ENCODE data around the gene SMG6.

SMG6 gene

DNA sequence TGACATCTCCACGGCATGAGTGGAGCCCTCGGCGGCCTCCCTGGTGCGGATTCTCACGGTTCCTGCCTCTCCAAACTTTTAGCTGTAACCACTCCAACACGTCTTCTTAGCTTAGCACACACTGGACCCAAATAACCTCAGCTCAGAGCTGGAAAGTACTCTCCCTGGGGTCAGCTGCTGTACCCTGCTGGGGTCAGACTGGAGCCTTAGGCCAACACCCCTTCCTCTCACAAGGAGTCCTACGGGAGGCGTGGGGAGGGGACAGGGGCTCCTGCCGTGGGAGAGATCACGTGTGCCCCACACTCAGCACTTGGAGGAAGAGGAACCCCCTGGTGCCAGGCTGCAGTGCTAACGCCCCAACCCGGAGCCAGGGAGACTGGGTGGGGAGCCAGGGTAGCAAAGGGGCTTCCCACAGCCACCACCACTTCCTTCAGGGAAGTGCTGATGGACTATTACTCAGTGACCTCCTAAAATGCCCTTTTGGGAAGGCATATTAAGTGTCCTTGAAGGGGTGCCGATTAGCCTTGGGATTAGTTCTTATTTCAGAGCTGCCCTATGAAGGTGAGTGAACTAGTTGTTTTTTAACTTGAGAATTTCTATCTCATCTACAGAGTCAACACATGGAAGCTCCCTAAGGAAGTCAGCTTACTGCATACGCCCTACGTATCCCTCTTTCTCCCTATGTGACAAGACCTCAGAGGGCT is 124.6 kb downstream of the SMG6 start:
- H3K23ac ChIP-seq (ENCODE audit: low read length): no peak overlapping the region
- H2BK15ac ChIP-seq (replicated peaks; ENCODE audit: low read depth): no peak overlapping the region
- H2AK5ac ChIP-seq (ENCODE audit: low read length): no peak overlapping the region
- H4K8ac ChIP-seq (ENCODE audit: low read depth, low read length): no peak overlapping the region
- peaks cover 3% of the 10 kb centered on the region for H3K4me1 ChIP-seq (ENCODE audit: control insufficient read depth, low read depth, low read length)
- H3K79me1 ChIP-seq (ENCODE audit: low read length): no peaks in the 10 kb centered on the region
- whole genome bisulfite sequencing (ENCODE audit: extremely low coverage, insufficient coverage, low lambda C conversion rate): no CpG with 5 or more reads among the region's 15 CpGs
- no peak overlapping the region for H3K18ac ChIP-seq (ENCODE audit: low read length)
- no peaks in the 10 kb centered on the region for H3K27me3 ChIP-seq (ENCODE audit: insufficient read depth, low read length, poor library complexity)
- H3K4me2 ChIP-seq (ENCODE audit: low read length): no peak overlapping the region
- no peak overlapping the region for H3K56ac ChIP-seq (ENCODE audit: low read length)
- DNase-seq: no peak
- no peak overlapping the region for H2BK120ac ChIP-seq (ENCODE audit: low read depth, low read length)
- H2BK5ac ChIP-seq (ENCODE audit: low read length): no peak overlapping the region
- H3K4ac ChIP-seq (ENCODE audit: low read depth, low read length): no peak overlapping the region
- no peak overlapping the region for H4K5ac ChIP-seq (ENCODE audit: low read length)
- H3K9ac ChIP-seq (ENCODE audit: low read length): no peak overlapping the region
- H3K36me3 ChIP-seq (ENCODE audit: control insufficient read depth, insufficient read depth, low read length): no peaks in the 10 kb centered on the region
- H3K79me2 ChIP-seq (ENCODE audit: control insufficient read depth, insufficient read depth, low read length): no peaks in the 10 kb centered on the region
- H3K27ac ChIP-seq (ENCODE audit: low read depth, low read length): no peak overlapping the region
- H3K4me3 ChIP-seq (ENCODE audit: low read length): no peak overlapping the region

DNA sequence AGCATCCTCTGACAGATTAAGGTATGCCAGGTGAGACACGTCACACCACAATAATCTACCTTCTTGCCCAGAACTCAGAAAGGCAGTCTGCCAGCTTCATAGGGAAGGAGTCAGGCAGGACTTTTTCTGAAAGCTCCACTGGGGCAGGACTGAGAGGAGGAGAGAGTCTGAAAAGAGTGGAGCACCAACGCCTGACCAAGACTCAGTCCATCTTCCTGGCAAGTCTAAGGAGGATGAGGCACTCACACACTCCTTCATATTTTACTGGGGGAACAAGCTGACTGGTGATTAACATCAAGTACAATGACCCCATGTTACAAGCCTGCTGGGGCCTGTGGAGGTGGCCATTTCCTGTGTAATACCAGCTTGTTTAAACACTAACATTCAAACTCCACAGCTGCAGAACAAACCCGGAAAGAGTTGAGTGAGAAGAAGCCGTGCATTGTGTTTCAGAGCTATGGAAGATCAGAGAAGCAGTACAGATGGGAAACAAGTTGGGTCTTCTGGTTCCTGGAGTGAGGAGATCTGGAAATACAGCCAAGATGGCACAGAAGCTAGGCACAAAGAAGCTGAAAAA is 126.3 kb downstream of the SMG6 start:
- Histone ChIP-seq H3K4ac (ENCODE audit: low read depth, low read length) (no peak overlapping the region), H3K56ac (ENCODE audit: low read length) (no peak overlapping the region), H2BK5ac (ENCODE audit: low read length) (no peak overlapping the region), H3K9ac (ENCODE audit: low read length) (no peak overlapping the region), H2BK120ac (ENCODE audit: low read depth, low read length) (no peak overlapping the region), H3K18ac (ENCODE audit: low read length) (no peak overlapping the region), H3K79me2 (ENCODE audit: control insufficient read depth, insufficient read depth, low read length) (no peaks in the 10 kb centered on the region), H4K8ac (ENCODE audit: low read depth, low read length) (no peak overlapping the region), H3K4me3 (ENCODE audit: low read length) (no peak overlapping the region), H3K27me3 (ENCODE audit: insufficient read depth, low read length, poor library complexity) (no peaks in the 10 kb centered on the region), H4K5ac (ENCODE audit: low read length) (no peak overlapping the region), H3K36me3 (ENCODE audit: control insufficient read depth, insufficient read depth, low read length) (no peaks in the 10 kb centered on the region), H2BK15ac (replicated peaks; ENCODE audit: low read depth) (no peak overlapping the region), H2AK5ac (ENCODE audit: low read length) (no peak overlapping the region), H3K4me2 (ENCODE audit: low read length) (no peak overlapping the region), H3K27ac (ENCODE audit: low read depth, low read length) (no peak overlapping the region), H3K23ac (ENCODE audit: low read length) (no peak overlapping the region), H3K4me1 (ENCODE audit: control insufficient read depth, low read depth, low read length) (peaks cover 2% of the 10 kb centered on the region), H3K79me1 (ENCODE audit: low read length) (no peaks in the 10 kb centered on the region)
- DNase-seq: no peak
- WGBS (ENCODE audit: extremely low coverage, insufficient coverage, low lambda C conversion rate): no CpG with 5 or more reads among the region's 4 CpGs

DNA sequence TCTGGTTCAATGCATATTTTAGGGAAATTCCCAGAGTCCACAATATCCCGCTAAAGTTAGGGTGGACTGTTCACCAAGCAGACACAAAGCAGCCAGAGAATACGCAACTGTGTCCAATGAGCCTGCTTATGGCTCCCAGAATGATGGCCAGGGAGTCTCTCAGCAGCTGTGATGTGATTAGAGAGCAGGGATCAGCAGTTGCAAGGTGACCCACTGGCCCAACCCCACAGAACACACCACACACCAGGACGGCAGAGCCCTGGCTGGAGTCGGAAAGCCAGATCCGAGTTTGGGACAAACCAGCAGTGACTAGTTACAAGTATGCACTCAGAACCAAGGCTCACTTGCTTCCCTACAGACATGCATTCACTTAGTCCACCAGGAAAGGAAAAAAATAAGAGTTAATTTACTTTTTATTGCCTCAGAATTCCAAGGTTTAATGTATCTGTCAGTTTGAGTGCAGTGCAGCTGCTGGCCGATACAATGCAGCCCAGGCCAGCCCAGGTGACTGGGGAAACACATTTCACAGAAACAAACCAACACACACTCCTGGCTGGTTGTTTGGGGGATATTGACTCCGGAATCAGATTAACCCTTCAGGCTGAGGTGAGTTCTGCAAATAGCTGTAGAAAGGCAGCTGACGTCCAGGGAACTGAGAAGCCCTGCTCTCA is 127.0 kb downstream of the SMG6 start:
- no peak overlapping the region for H4K5ac ChIP-seq (ENCODE audit: low read length)
- H3K18ac ChIP-seq (ENCODE audit: low read length): no peak overlapping the region
- H3K23ac ChIP-seq (ENCODE audit: low read length): no peak overlapping the region
- H3K79me2 ChIP-seq (ENCODE audit: control insufficient read depth, insufficient read depth, low read length): no peaks in the 10 kb centered on the region
- H3K36me3 ChIP-seq (ENCODE audit: control insufficient read depth, insufficient read depth, low read length): no peaks in the 10 kb centered on the region
- no peak overlapping the region for H3K56ac ChIP-seq (ENCODE audit: low read length)
- H3K9ac ChIP-seq (ENCODE audit: low read length): no peak overlapping the region
- H3K4me2 ChIP-seq (ENCODE audit: low read length): no peak overlapping the region
- no peak overlapping the region for H3K27ac ChIP-seq (ENCODE audit: low read depth, low read length)
- no peak overlapping the region for H2AK5ac ChIP-seq (ENCODE audit: low read length)
- H3K79me1 ChIP-seq (ENCODE audit: low read length): no peaks in the 10 kb centered on the region
- H2BK120ac ChIP-seq (ENCODE audit: low read depth, low read length): no peak overlapping the region
- no peak overlapping the region for H2BK15ac ChIP-seq (replicated peaks; ENCODE audit: low read depth)
- no peak for DNase-seq
- H3K4me1 ChIP-seq (ENCODE audit: control insufficient read depth, low read depth, low read length): peaks cover 3% of the 10 kb centered on the region
- H3K4me3 ChIP-seq (ENCODE audit: low read length): no peak overlapping the region
- H3K4ac ChIP-seq (ENCODE audit: low read depth, low read length): no peak overlapping the region
- WGBS (ENCODE audit: extremely low coverage, insufficient coverage, low lambda C conversion rate): no CpG with 5 or more reads among the region's 8 CpGs
- H2BK5ac ChIP-seq (ENCODE audit: low read length): no peak overlapping the region
- H4K8ac ChIP-seq (ENCODE audit: low read depth, low read length): no peak overlapping the region
- no peaks in the 10 kb centered on the region for H3K27me3 ChIP-seq (ENCODE audit: insufficient read depth, low read length, poor library complexity)

DNA sequence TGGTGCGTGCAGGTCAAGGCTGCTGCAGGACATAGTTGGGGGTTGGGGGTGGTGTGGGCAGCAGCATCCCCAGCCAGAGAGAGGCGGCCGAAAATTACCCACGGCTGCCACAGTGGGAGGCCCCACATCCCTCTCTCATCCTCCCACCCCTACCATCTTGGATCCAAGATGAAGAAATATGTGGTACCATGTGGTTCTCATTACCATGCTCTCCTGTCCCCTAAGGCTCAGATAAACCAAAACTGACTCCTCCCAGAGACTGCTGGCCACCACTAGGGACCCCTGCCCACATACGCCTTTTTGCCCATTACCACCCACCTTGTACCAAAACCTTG is 128.3 kb downstream of the SMG6 start:
- no CpG with 5 or more reads among the region's 5 CpGs for WGBS (ENCODE audit: extremely low coverage, insufficient coverage, low lambda C conversion rate)
- Histone ChIP-seq H3K27ac (ENCODE audit: low read depth, low read length) (no peak overlapping the region), H3K79me2 (ENCODE audit: control insufficient read depth, insufficient read depth, low read length) (no peaks in the 10 kb centered on the region), H3K18ac (ENCODE audit: low read length) (no peak overlapping the region), H2BK120ac (ENCODE audit: low read depth, low read length) (no peak overlapping the region), H4K8ac (ENCODE audit: low read depth, low read length) (no peak overlapping the region), H2AK5ac (ENCODE audit: low read length) (no peak overlapping the region), H4K5ac (ENCODE audit: low read length) (no peak overlapping the region), H3K4me2 (ENCODE audit: low read length) (no peak overlapping the region), H3K4me1 (ENCODE audit: control insufficient read depth, low read depth, low read length) (peaks cover 2% of the 10 kb centered on the region), H3K79me1 (ENCODE audit: low read length) (no peaks in the 10 kb centered on the region), H2BK15ac (replicated peaks; ENCODE audit: low read depth) (no peak overlapping the region), H3K27me3 (ENCODE audit: insufficient read depth, low read length, poor library complexity) (no peaks in the 10 kb centered on the region), H3K4ac (ENCODE audit: low read depth, low read length) (no peak overlapping the region), H2BK5ac (ENCODE audit: low read length) (no peak overlapping the region), H3K36me3 (ENCODE audit: control insufficient read depth, insufficient read depth, low read length) (no peaks in the 10 kb centered on the region), H3K9ac (ENCODE audit: low read length) (no peak overlapping the region), H3K23ac (ENCODE audit: low read length) (no peak overlapping the region), H3K56ac (ENCODE audit: low read length) (no peak overlapping the region), H3K4me3 (ENCODE audit: low read length) (no peak overlapping the region)
- DNase-seq: no peak

DNA sequence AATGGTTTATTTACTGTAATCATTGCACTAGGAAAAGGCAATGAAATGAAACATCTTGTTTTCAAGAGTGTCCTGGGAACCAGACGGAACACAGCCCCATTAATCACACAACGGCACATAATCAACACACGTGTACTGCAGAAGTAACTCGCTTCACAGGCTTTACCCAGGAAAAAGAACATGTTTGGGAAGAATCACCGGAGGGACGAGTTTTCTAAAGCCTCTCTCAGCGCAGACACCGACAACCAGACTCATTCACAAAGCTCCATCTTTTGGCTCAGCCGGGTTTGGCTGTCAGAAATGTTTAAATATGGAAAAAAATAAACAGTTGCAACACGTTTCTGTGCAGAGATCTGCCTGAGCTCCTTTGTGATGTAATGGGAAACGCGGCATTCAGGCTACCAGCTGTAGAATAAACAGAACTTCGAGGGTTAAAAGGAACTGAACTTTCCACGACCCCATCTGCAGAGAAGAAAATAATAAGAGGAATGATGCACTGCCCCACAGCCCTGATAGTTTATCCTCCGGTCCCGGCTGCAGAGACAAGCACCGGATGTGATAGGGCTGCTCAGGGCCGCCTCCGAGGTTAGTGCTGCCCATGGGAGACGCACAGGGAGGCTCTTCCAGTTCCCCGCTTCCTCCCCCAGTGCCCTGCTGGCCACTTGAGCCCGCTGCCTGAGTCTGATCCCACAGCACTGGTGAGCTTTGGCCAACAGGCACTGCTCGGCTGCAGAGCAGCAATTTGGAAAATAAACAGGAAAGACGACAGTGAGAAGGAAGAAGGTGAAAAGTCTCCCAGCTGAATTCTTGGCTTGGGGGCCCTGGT is 128.9 kb downstream of the SMG6 start:
- Histone ChIP-seq H3K4ac (ENCODE audit: low read depth, low read length) (no peak overlapping the region), H3K4me1 (ENCODE audit: control insufficient read depth, low read depth, low read length) (peaks cover 2% of the 10 kb centered on the region), H4K8ac (ENCODE audit: low read depth, low read length) (no peak overlapping the region), H3K56ac (ENCODE audit: low read length) (no peak overlapping the region), H3K23ac (ENCODE audit: low read length) (no peak overlapping the region), H2BK5ac (ENCODE audit: low read length) (no peak overlapping the region), H3K79me2 (ENCODE audit: control insufficient read depth, insufficient read depth, low read length) (no peaks in the 10 kb centered on the region), H3K4me2 (ENCODE audit: low read length) (no peak overlapping the region), H2BK15ac (replicated peaks; ENCODE audit: low read depth) (no peak overlapping the region), H3K27me3 (ENCODE audit: insufficient read depth, low read length, poor library complexity) (no peaks in the 10 kb centered on the region), H3K27ac (ENCODE audit: low read depth, low read length) (no peak overlapping the region), H3K79me1 (ENCODE audit: low read length) (no peaks in the 10 kb centered on the region), H3K4me3 (ENCODE audit: low read length) (no peak overlapping the region), H3K9ac (ENCODE audit: low read length) (no peak overlapping the region), H2BK120ac (ENCODE audit: low read depth, low read length) (no peak overlapping the region), H4K5ac (ENCODE audit: low read length) (no peak overlapping the region), H2AK5ac (ENCODE audit: low read length) (no peak overlapping the region), H3K36me3 (ENCODE audit: control insufficient read depth, insufficient read depth, low read length) (no peaks in the 10 kb centered on the region), H3K18ac (ENCODE audit: low read length) (no peak overlapping the region)
- WGBS (ENCODE audit: extremely low coverage, insufficient coverage, low lambda C conversion rate): no CpG with 5 or more reads among the region's 24 CpGs
- DNase-seq: no peak

Data from mesendoderm (in vitro differentiated cells).